Hindlimb muscle (tissue), 1 donor: ENCODE results near the gene FLT3LG. TPM values are rescaled to one million over a fixed set of nuclear protein-coding genes. Genes with fewer than 3 reads are reported as not detected.
"Not testable (repeated sequence)": the region's sequence is repeated elsewhere in the genome, so short reads cannot be mapped to it uniquely, and the experiment has no call there.

Experiments
- DNase-seq: peaks from one replicate; pipeline ENCODE4 v3.0.0-alpha.2; 2013
- polyA plus RNA-seq: library from polyadenylated mRNA; unstranded; fragments of 120-200 nt; gene quantifications from one replicate; pipeline ENCODE4 v1.2.1, GENCODE V29; 2013; ENCODE audit not compliant: insufficient read length

Gene FLT3LG
- polyA plus RNA-seq, 1 donor, result 3.5 TPM

DNA sequence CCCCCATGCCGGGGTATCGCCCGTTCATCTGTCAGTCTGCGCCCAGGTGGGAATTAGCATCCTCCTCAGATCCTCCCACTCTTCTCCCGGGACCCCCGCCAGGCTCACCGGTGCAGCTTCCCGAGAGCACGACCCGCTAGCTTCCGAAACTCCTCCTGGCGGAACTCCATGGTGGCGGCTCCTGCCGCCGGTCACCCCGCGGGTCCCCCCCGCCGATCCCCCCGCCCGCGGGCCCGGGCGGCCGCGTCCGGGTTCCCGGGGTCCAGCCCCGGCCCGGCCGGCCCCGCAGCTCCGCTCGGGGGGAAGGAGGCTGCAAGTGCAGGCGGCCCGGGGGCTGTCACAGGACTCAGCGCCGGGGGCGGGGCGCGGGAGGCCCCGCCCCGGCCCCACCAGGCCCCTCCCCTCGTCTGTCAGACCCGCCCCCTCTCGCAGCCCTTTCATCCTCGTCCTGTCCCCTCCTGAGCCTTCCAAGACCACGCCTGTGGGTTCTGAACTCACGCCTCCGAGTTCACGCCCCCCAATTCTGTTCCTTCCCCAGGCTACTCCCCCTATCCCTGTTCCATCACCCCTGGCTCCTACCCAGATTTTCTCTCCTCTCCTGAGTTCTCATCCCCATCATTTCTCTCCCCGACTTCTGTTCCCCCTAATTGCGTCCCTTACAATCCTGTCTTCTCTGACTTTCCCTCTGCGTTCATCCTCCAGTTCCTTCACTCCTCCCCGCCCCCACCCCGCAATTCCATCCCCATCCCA is 32.6 kb upstream of the FLT3LG start, which contains the start of gene SLC17A7:
Gene SLC17A7, minus strand, starts transcription at position 318 of the 750 bp plus-strand sequence. Its CDS starts 148 bp downstream, at position 170.
- DNase-seq, result no peak

DNA sequence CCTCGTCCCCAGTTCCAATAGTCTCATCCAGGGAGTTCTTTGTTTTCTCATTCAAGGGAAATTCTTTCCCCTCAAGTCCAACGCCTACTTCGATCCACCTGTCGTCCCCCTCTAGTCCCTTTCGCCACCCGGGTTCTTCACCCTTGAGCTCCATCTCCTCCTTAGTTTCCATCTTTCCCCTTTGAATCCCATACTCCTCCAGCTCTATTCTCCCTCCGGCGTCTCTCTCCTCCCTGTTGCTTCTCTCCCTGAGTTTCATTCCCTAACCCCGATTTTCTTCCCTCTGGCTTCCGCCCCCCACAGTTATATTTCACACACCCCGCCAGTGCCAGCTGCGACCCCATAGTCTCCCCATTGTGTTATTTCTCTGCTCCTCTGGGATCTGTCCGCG is 32.1 kb upstream of the FLT3LG start:
- DNase-seq, result no peak

DNA sequence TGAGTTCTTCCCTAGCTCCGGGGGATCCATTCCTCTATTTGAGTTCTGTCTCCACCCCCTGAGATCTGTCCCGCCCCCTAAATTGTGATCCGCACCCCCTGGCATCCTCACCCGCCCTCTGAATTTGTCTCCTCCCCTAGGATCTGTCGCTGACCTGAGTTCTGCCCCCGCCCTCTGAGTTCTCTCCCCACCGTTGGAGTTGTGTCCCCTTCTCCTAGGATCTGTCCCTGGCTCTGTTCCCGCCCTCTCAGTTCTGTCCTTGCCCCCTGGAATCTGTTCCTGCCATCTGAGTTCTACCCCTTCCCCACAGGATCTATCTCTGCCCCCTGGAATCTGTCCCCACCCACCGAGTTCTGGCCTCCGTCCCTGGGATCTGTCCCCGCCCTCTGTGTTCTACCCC is 31.7 kb upstream of the FLT3LG start:
- no peak for DNase-seq

DNA sequence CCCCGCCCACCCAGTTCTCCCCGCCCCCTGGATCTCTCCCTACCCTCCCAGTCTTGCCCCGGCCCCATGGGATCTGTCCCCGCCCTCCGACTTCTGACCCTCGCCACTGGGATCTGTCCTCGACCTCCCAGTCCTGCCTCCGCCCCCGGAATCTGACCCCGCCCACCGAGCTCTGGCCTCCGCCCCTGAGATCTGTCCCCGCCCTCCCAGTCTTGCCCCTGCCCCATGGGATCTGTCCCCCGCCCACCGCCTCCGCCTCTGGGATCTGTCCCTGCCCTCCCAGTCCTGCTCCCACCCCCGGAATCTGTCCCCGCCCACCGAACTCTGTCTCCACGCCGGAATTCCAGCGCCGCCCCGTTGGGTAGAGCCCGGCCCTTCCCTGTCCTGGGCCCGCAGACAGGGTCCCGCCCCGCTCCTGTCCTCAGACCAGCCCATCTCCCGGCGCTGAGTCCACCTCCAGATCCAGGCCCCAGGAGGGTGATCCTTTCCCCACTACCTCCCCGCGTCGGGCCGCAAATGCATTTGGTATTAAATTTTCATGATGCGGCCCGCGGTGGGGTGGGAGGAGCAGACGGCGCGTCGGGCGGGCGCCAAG is 31.1 kb upstream of the FLT3LG start:
- DNase-seq, result peak; percentile 89

DNA sequence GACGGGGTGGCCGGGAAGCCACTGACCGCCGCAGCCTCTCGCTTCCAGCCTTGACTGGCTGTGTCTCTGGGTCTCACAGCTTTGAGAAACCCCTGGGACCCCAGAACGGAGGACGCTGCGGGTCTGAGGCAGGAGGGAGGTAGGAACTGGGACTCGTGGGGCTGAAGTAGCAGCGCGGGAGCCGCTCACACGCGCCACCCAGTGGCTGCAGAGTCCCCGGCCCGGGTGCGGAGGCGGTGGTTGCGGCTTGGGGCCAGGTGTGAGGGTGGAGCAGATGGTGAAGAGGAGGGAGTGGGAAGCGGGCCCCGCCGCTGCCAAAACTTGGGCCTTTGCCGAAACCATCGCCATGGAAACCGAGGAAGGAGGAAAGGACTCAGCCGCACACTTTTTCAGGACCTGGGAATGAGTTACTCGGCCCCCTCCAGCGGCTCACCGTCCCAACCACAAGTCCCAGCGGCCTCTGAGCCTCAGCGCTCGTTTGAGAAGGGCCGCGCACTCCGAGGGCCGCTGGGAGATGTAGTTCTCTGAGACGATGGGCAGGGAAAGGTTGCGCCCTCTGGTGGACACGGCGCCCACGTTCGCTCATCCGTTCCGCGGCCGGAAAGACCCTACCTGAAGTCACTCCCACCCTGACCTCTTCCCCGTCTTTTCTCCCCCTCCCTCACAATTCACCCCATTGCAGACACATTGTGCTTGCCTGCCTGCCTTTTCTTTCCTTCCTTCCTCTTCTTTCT is 30.5 kb upstream of the FLT3LG start:
- peak; percentile 96 for DNase-seq

DNA sequence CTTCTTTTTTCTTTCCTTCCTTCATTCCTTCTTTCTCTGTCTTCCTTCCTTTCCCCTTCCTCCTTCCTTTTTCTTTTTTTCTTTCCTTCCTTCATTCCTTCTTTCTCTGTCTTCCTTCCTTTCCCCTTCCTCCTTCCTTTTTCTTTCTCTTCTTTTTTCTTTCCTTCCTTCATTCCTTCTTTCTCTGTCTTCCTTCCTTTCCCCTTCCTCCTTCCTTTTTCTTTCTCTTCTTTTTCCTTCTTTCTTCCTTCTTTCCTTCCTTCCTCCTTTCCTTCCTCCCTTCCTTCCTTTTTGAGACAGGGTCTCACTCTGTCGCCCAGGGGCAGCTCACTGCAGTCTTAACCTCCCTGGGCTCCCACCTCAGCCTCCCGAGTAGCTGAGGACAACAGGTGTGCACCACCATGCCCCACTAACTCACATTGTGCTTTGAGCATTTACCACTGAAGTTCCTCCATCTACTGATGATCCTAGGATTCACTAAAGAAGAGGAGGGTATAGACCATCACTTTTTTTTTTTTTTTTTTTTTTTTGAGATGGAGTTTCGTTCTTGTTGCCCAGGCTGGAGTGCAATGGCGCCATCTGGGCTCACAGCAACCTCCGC is 29.8 kb upstream of the FLT3LG start:
- DNase-seq, result not testable (repeated sequence)

DNA sequence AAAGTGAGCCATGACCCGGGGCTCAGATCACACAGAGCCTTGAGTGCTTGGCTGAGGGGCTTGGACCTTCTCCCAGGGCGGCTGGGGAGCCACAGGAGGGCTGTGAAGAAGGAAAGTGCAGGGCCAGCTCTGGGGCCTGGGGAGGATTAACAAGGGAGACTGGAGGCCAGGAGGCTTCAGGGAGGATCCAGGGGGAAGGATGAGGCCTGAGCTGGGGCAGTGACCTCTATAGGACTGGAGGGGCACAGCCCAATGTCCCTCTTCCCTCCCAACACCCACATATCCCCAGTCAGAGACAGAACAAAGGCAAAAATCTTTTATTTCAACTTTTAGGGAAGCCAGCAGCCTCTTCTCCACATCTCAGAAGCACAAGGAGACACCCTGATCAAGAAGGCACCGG is 28.0 kb upstream of the FLT3LG start:
- DNase-seq, result no peak

DNA sequence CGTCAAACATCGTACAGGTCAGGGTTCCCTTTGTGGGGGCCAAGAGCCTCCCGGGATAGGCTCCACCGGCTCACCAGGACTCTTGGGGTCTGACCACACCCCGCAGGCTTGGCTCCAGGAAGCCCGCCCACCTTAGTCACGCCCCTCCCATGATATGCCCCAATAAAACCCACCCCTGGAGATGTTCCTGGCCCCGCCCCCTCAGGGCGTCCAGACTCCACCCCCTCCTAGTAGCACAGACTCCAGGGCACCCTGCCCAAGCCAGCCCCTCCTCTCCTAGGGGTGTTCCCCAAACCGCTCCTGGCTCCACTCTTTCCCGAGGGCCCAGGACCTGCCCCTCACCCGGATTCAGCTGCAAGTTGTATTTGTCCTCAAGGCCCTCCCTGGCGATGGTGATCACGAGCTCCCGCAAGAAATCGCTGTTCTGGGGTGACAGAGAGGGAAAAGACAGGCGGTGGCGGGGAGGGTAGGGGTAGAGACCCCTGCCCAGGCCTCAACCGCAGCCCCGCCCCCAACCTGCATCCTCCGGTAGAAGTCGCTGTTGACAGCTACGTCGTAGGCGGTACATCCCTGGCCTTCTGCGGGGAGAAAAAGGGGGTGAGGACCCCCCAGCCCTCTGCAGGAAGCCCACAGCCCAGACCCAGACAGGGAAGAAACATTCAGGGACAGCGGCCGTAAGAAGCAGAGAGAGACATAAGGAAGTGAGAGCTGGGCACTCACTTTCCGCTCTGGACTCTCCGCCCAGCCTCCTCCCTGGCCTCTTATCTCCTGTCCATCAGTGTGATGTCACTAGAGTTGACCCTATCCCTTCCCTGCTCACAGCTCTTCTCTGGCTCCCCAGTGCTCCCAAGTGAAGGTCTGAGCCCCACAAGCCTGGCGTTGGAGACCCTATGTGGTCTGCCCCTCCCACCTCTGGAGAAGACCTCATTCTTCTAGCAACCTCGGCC is 26.3 kb upstream of the FLT3LG start:
- DNase-seq, result no peak

DNA sequence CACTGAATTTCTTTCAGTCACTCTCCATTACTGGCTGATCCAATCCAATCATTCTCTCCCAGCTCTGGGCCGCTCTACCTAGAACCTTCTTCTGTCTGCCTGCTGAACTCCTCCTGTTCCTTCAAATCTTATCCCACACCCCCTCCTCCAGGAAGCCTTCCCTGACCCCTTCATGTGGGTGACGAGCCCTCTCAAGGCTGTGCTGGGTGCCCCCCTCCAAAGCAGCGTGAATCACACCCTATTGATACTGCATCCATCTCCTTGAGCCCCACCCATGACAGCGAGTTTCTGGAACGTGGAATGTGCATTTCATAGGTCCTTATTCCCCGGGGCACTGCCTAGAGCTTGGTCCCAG is 25.6 kb upstream of the FLT3LG start:
- DNase-seq, result no peak

DNA sequence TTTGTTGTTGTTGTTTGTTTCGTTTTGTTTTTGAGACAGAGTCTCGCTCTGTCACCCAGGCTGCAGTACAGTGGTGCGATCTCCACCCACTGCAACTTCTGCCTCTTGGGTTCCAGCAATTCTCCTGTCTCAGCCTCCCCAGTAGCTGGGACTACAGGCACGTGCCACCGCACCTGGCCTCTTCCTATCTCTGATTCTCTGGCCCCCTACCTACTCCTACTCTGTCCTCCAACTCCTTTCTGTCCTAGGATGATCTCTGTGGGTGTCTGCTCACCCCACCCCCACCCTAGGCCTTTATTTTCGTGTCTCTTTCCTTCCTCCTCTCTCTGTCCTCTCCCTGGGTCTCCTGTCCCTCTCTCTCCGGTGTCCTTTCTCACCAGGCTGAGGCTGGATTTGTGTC is 23.6 kb upstream of the FLT3LG start:
- no peak for DNase-seq

DNA sequence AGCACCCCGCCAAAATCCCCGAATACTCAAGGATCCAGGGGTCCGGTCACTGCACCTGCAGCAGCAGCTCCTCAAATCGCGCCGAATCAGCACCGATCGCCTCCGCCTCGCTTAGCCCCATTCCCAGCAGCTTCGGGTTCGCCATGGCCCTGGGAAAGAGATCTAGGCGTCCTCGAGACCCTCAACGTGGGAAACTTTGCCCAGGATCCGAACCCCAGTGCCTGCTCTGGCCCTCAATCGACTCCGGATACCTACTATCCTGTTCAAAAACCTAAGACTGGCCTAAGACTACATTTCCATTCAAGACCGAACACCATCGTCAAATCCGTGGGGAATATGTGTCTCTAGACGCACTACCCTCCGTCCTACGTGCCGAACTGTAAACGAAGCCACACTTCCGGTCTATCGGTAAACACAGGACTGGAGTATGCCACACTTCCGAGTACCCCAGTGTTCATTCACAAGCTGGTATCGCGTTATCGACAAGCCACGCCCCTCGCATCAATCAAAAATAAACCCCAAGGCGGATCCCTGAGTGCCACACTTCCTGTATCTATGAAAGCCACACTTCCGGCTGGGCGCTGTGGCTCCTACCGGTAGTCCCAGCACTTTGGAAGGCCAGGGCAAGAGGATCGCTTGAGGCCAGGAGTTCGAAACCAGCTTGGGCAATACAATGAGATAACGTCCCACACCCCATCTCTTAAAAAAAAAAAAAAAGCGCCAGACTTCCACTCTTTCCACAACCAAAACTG is 22.4 kb upstream of the FLT3LG start, which contains the start of gene PIH1D1:
Gene PIH1D1, minus strand, starts transcription at position 385 of the 752 bp plus-strand sequence. Its CDS starts 240 bp downstream, at position 145.
- peak; percentile 96 for DNase-seq

DNA sequence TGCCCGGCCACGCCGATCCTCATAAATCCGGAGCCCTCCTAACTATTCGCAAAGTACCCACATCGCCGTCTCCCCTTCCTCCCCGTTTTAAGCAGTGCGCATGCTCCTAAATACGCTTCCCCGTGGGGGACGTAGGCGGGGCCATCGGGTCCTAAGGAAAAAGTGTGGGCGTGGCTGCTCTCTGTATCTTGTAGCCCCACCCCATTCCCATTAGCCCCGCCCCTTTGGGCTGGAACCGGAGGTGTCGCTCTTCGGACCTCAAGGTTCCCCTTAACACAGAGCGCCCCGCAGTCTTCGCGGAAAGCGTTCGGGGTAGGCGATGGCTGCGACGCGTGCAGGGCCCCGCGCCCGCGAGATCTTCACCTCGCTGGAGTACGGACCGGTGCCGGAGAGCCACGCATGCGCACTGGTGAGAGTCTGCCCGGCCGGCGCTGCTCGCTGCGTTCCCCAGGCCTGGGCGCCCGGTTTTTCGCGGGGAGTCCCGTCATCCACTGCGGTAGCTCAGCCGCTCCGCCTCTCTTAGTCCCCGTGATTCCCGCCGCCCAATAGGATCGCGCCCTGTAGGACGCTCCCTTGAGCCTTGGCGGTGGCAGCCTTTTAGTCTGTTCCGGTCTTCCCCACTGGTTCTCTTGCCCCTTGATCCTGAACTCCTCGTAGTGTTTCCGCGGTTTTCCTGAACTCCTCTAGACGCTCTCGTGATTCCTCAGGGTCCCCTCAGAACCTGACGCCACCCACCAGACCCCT is 20.8 kb upstream of the FLT3LG start, which contains the start of gene ALDH16A1:
Gene ALDH16A1, plus strand, starts transcription at position 213 of the 744 bp plus-strand sequence. Its CDS starts 107 bp downstream, at position 320.
- DNase-seq, result peak; percentile 98

DNA sequence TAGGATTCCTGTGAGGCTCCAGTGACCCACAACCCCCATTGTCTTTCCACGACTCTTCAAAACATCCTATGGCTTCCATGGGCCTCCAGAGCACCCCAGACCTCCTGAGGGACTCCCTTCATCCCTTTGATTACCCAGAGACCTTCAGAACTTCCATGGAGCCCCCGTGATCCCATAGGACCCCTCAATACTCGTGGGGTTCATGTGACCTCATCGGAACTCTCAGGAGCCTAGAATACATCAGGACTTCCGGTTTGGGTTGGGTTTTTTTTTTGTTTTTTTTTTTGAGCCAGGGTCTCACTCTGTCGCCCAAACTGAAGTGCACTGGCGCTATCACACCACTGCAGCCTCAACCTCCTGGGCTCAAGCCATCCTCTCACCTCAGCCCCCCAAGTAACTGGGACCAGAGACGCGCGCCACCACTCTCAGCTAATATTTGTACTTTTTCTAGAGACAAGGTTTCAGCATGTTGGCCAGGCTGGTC is 20.2 kb upstream of the FLT3LG start:
- DNase-seq, result no peak

DNA sequence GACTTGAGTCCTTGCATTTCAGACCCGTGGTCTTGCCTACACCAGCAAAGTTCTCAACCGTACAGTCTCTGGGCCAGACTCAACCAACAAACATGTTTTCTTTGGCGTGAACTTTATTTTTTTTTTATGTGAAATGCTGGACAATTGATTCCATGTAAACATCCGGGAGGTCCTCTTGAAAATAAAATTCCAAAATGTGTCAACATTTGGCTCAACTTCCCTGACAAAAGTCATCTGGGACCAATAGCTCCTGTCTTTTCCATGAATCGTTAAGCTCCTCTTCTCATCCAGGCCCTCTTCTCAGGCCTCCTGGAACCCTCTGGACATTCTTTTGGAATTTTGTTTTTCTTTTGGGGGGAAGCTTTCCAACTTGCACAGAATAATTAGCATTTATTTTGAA is 18.2 kb upstream of the FLT3LG start:
- DNase-seq, result peak; percentile 76

DNA sequence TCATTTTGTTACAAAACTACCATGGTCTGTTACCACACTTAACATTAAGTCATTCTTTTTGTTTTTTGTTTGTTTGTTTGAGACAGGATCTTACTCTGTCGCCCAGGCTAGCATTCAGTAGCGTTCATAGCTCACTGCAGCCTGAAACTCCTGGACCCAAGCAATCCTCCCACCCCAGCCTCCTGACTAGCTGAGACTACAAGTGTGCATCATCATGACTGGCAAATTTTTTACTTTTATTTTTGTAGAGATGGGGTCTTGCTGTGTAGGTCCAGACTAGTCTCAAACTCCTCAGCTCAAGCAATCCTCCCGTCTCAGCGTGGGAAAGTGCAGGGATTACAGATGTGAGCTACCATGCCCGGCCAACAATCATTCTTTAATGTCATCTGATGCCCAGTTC is 17.7 kb upstream of the FLT3LG start:
- DNase-seq, result no peak

DNA sequence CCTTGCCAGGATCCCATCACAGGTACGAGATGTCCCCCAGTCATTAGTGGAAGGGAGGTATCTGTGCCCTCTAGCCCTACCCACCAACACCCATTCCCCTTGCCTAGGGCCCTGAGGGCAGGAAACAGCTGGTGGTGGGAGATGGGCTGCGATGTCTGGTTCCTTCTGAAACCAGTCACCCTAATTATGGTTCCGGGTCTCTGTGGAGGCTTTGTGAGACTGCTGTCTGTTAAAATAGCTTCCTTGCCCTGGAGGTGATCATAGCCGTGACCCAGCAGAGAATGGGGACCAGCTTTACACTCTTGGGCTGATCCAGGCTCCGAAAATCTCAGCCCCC is 15.5 kb upstream of the FLT3LG start:
- DNase-seq, result no peak

DNA sequence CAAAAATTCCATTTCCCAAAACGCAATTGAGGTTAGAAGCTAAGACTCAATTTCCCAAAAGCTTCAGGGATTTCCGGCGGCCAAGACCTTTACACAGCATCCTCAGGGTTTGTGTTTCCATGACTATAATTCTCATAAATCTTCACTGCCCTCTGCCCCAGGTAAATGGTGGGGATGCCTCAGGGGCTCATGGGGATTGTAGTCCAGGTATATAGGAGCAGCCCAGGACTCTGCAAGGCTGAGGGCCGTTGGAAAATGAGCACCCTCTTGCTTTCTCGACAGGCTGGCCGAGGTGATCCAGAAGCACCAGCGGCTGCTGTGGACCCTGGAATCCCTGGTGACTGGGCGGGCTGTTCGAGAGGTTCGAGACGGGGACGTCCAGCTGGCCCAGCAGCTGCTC is 14.6 kb upstream of the FLT3LG start:
- DNase-seq, result no peak

DNA sequence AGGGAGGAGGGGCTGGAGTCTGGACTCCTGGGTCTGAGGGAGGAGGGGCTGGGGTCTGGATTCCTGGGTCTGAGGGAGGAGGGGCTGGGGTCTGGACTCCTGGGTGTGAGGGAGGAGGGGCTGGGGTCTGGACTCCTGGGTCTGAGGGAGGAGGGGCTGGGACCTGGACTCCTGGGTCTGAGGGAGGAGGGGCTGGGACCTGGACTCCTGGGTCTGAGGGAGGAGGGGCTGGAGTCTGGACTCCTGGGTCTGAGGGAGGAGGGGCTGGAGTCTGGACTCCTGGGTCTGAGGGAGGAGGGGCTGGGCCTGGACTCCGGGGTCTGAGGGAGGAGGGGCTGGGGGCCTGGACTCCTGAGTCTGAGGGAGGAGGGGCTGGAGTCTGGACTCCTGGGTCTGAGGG is 12.9 kb upstream of the FLT3LG start:
- DNase-seq, result not testable (repeated sequence)

DNA sequence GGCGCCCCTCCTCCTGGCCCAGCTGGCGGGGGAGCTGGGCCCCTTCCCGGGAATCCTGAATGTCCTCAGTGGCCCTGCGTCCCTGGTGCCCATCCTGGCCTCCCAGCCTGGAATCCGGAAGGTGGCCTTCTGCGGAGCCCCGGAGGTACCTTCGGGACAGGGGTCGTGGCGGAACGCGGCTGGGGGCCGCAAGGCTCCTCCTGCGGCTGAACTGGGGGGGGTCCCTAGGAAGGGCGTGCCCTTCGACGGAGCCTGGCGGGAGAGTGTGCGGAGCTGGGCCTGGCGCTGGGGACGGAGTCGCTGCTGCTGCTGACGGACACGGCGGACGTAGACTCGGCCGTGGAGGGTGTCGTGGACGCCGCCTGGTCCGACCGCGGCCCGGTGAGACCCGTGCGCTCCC is 12.4 kb upstream of the FLT3LG start:
- DNase-seq, result no peak

DNA sequence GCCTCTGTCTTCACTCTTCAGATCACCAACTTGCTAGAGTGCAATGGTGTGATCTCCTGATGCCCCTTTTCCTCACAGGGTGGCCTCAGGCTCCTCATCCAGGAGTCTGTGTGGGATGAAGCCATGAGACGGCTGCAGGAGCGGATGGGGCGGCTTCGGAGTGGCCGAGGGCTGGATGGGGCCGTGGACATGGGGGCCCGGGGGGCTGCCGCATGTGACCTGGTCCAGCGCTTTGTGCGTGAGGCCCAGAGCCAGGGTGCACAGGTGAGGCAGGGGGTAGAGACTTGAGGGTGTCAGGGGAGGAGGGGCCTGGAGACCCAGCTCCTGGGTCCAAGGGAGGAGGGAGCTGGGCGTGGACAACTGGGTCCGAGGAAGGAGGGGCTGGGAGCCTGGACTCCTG is 11.5 kb upstream of the FLT3LG start:
- DNase-seq, result no peak
